ENCODE measurements around the gene ESPNL. TPM values are rescaled to one million over a fixed set of nuclear protein-coding genes. Genes with fewer than 3 reads are reported as not detected.

Gene ESPNL
- total and polyA plus RNA-seq, 2 of the 4 experiments (the other 2 are of a cell fraction), result 2.0 TPM

- H3K18ac ChIP-seq (ENCODE audit: low read depth, low read length), result no peak overlapping the region
- H2BK120ac ChIP-seq (ENCODE audit: low read depth, low read length), result no peak overlapping the region
- H3K4ac ChIP-seq (ENCODE audit: low read depth, low read length), result no peak overlapping the region
- WGBS, 2 experiments (ENCODE audit: extremely low coverage in 2 of 2, insufficient read length in 1 of 2), result 71% methylated on average over 7 of the region's 14 CpGs; no CpG with 5 or more reads in 1 of the 2 experiments
- dilution Hi-C loops (cut with HindIII; ENCODE audit: low sequenced_read_pairs, unreplicated experiment) (no loop called here), in situ Hi-C loops (cut with MboI; ENCODE audit: low sequenced_read_pairs) (no loop called here), intact Hi-C loops (cut with micrococcal nuclease) (no loop called here)
- no peaks in the 10 kb centered on the region for H3K79me1 ChIP-seq (ENCODE audit: low read depth in 1 of 2, low read length in 2 of 2)
- no peak overlapping the region for H3K4me3 ChIP-seq (ENCODE audit: insufficient read depth, low read depth, low read length)
- H4K5ac ChIP-seq (ENCODE audit: low read depth, low read length), result no peak overlapping the region
- H3K56ac ChIP-seq (ENCODE audit: extremely low read depth, insufficient read depth, low read length), result no peak overlapping the region
- H3K9ac ChIP-seq (ENCODE audit: low read depth, low read length), result no peak overlapping the region
- no peak overlapping the region for H2AFZ ChIP-seq (replicated peaks; ENCODE audit: low read length, poor library complexity)
- no peak overlapping the region for H3K14ac ChIP-seq (replicated peaks; ENCODE audit: low read depth, low read length)
- H3K36me3 ChIP-seq (ENCODE audit: control insufficient read depth, insufficient read depth, low read length), result no peaks in the 10 kb centered on the region
- H2BK5ac ChIP-seq (ENCODE audit: low read depth, low read length, poor library complexity, severe bottlenecking), result no peak overlapping the region
- no peak overlapping the region for H2AK9ac ChIP-seq (replicated peaks; ENCODE audit: low read depth, low read length, poor library complexity)
- ChIA-PET CTCF (no interaction called here), POLR2A (ENCODE audit: unreplicated experiment) (no interaction called here)
- peaks cover 7% of the 10 kb centered on the region for H3K4me1 ChIP-seq (ENCODE audit: control insufficient read depth, insufficient read depth, low read length)
- H2AK5ac ChIP-seq (ENCODE audit: low read depth, low read length), result no peak overlapping the region
- no peak overlapping the region for H2BK20ac ChIP-seq (ENCODE audit: low read depth, low read length)
- H3K9me3 ChIP-seq (ENCODE audit: control insufficient read depth, insufficient read depth, low read length), result no peaks in the 10 kb centered on the region
- no peak overlapping the region for H3K4me2 ChIP-seq (ENCODE audit: low read depth, low read length)
- TF ChIP-seq BHLHE40 (IDR thresholded peaks at IDR 0.05; ENCODE audit: low read depth, low read length), result no peak
- no peak overlapping the region for H3K27ac ChIP-seq (ENCODE audit: insufficient read depth, low read length)
- no peak overlapping the region for H3K23ac ChIP-seq (ENCODE audit: low read depth, low read length)
- no peaks in the 10 kb centered on the region for H3K27me3 ChIP-seq (ENCODE audit: control insufficient read depth, insufficient read depth, low read length)
- no peaks in the 10 kb centered on the region for H4K20me1 ChIP-seq (ENCODE audit: insufficient read depth, low read length)
- DNase-seq (no peak), ATAC-seq (ENCODE audit: low read depth) (no peak)
- no TSS peak for BruUV-seq (replicated peaks)
- H3K9me1 ChIP-seq (ENCODE audit: insufficient read depth, low read length), result 0 out of 2 replicates have a peak, but pooled peaks cover 5% of the 10 kb centered on the region
- H2BK15ac ChIP-seq (ENCODE audit: low read depth, low read length), result no peak overlapping the region
- H4K91ac ChIP-seq (ENCODE audit: insufficient read depth, low read depth, low read length), result no peak overlapping the region
- no peak overlapping the region for H4K8ac ChIP-seq (ENCODE audit: low read depth in 2 of 2, low read length in 2 of 2)
Measured at GRCh38 chr2:238133499-238134392, 33.6 kb downstream of the ESPNL start.

Measured in IMR-90 (cell line).